ENCODE measurements around the gene COL20A1. TPM values are rescaled to one million over a fixed set of nuclear protein-coding genes. Genes with fewer than 3 reads are reported as not detected.
A peak's percentile ranks its signal among the peaks of the same experiment; 100 is the strongest.

Gene COL20A1
- total RNA-seq, 4 donors from 2014 or later = not detected

- DNase-seq (ENCODE audit: low spot score) (no peak), ATAC-seq (ENCODE audit: low FRiP score) (no peak)
- no peak for TF ChIP-seq CTCF (IDR thresholded peaks at IDR 0.05)
Observed at GRCh38 chr20:63267691-63268090, 25.3 kb upstream of the COL20A1 start.

GRCh38 chr20:63268256-63268655 is 24.7 kb upstream of the COL20A1 start:
- no peak for TF ChIP-seq CTCF (IDR thresholded peaks at IDR 0.05)
- ATAC-seq (ENCODE audit: low FRiP score) = no peak
- DNase-seq (ENCODE audit: low spot score) = no peak

GRCh38 chr20:63268671-63269439 is 24.1 kb upstream of the COL20A1 start:
- DNase-seq (ENCODE audit: low spot score) = no peak
- ATAC-seq (ENCODE audit: low FRiP score) = no peak
- TF ChIP-seq CTCF (IDR thresholded peaks at IDR 0.05) = no peak

- DNase-seq (ENCODE audit: low spot score) = no peak
- no peak for ATAC-seq (ENCODE audit: low FRiP score)
- TF ChIP-seq CTCF (IDR thresholded peaks at IDR 0.05) = no peak
Observed at GRCh38 chr20:63269724-63270123, 23.3 kb upstream of the COL20A1 start.

- ATAC-seq (ENCODE audit: low FRiP score) (no peak), DNase-seq (ENCODE audit: low spot score) (no peak)
- TF ChIP-seq CTCF (IDR thresholded peaks at IDR 0.05) = no peak
Observed at GRCh38 chr20:63270606-63271325, 22.2 kb upstream of the COL20A1 start.

GRCh38 chr20:63272105-63273058 is 20.6 kb upstream of the COL20A1 start, which contains the start of gene ARFGAP1:
TSS of gene ARFGAP1 (plus strand) at chr20:63272813. CDS start at chr20:63275581, 2,768 bp downstream.
- DNase-seq (ENCODE audit: low spot score) (peak; percentile 69), ATAC-seq (ENCODE audit: low FRiP score) (peak; percentile 88)
- no peak for TF ChIP-seq CTCF (IDR thresholded peaks at IDR 0.05)
